NCI-H128 (cell line): ENCODE results near the gene YWHAG.
"Not testable (repeated sequence)": the region's sequence is repeated elsewhere in the genome, so short reads cannot be mapped to it uniquely, and the experiment has no call there.

Experiments
- DNase-seq: peaks from one replicate; lab custom pipeline; 2025; ENCODE audit not compliant: unreplicated experiment; lab: John Stamatoyannopoulos, UW

The YWHAG gene

GRCh38 chr7:76349313-76349885, 9.4 kb downstream of the YWHAG start:
- no peak for DNase-seq

GRCh38 chr7:76347710-76348109, 11.1 kb downstream of the YWHAG start:
- no peak for DNase-seq

DNA sequence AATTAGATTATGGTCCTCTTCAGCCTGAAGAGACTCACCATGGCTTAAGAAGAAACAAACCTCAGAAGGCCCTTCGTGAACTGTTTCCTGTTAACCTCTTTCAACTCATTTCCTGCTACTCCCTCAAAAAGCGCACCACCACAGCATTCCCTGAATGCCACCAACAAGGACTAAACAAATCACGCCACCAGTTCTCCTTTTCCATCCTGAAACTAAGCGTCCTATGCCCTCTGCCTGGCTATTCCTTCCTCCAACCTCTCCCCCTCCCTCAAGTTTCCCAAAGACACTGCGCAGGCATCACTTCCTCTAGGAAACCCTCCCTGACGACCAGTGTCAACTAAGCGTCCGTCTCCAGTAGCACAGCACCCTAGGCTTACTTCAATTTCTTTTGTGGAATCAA, 12.0 kb downstream of the YWHAG start:
- DNase-seq = no peak

DNA sequence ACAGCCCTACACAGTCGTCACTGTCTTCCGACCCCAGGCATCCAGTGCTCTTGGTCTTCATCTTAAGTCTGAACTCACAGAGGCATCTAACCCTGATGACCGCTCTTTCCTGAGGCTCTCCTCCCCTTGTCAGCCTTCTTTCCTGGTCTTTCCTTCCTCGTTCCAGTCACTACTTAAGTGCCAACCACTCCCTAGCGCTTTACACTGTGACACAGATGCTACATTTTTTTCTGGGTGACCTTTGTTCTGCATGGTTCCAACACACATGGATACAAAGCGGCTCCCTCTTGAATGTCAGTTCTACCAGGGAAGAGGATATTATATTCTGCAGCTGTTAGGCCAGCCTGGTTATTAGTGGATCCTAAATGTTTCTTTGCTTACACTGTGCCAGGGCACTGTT, 12.7 kb downstream of the YWHAG start:
- no peak for DNase-seq

GRCh38 chr7:76343931-76344321, 14.9 kb downstream of the YWHAG start:
- no peak for DNase-seq

DNA sequence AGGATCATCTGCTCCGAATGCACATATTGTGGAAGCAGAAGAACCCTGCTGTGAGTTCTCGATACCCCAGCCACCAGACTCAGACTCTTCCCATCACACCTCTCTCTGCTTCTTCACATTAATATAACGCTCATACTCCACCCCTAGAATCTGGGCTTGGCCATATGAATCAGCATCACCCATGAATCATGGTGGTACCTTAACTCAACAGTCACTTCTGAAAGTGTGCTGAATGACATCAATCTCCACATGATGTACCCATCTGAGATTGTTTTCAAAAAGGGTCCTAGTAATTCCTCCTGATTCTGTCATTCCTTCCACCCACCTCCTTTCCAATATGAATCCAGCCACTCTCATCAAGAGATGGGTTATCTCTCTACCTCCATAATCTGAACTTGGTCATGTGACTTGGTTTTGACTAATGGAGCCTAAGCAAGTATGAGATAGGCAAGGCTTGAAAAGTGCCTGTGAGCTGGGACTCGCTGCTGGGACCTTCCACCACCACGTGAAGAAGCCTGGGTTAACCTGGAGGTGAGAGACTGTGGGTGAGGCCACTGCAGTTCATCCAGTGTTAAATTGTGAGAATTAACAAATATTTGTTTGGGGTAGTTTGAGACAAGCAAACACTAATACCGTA, 15.4 kb downstream of the YWHAG start:
- no peak for DNase-seq

DNA sequence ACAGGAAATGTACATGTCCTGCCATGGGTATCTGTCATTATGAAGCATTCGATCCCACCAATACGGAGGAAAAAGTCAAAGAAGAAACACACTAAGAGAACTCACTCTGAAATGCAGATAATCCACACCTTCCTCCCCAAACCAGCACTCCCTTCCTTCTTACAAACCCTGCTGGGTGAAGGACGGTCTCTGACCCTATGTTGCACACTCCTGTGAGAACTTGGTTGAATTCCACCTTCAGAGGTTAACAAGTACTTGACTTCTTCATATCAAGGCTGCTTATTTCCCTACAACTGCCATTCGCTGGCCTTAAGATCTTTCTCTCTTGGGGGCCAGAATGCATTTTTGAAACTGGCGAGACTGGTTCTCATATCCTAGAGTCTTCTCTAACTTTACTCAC, 16.6 kb downstream of the YWHAG start:
- DNase-seq = no peak

DNA sequence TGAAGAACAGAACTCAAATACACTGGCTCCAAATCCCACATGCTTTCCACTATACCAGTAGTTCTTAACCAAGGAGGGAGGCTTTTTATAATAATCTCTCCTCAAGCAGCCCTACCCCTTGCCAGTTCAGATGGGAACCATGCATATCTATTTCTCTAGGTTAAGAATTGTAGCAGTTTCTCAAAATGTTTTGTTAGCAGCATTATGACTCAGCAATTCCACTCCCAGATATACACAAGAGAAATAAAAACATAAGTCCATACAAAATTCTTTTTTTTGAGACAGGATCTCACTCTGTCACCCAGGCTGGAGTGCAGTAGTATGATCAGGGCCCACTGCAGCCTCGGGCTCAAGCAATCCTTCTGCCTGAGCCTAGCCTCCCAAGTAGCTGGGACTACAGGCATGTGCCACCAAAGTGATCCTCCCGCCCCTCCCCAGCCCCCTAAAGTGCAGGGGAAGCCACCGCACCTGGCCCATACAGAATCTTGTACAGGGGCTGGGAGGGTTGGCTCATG, 18.1 kb downstream of the YWHAG start:
- DNase-seq = no peak

GRCh38 chr7:76338298-76339084, 20.3 kb downstream of the YWHAG start:
- DNase-seq = no peak

GRCh38 chr7:76337147-76337546, 21.6 kb downstream of the YWHAG start:
- DNase-seq = no peak

DNA sequence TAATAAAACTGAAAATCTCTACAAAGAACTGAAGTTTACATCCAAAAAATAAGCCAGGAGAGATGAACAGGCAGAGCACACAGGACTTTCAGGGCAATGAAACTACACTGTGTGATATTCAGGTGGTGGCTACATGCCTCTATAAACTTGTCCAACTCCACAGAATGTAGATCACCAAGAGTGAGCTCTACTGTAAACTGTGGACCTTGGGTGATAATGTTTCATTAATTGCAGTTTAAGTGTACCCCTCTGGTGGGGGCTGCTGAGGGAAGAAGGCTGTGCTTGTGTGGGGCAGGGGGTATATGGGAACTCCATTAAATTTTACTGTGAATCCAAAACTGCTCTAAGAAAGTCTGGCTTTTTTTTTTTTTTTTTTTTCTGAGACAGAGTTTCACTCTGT, 22.7 kb downstream of the YWHAG start:
- DNase-seq = no peak

GRCh38 chr7:76335417-76335816, 23.4 kb downstream of the YWHAG start:
- not testable (repeated sequence) for DNase-seq

GRCh38 chr7:76334320-76334967, 24.3 kb downstream of the YWHAG start:
- no peak for DNase-seq

DNA sequence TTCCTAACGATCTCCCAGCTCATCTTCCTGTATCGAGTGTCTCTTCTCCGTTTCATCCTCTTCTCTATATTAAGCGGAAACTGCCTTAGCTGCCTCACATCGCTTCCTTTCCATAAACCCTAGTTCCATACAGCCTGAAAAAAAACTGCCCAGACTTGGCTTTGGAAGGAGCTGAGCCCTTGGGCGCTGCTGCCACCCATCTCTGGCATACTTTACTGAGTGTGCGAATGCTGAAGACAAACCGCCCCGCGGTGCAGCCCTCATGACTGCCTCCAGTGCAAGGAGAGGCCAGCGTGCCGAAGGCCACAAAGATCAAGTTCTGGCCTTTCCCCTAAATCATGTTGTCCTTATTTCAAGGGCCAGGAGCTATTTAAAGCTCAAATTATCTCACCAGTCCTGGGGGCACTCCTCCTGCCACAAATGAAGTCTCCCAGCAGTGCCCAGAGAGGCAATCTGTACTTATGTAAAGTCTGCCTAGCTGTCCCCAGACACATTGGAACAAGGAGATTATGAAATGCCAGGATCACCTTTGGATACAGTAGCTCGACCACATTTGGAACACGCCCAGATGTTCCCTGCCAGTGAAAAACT, 25.2 kb downstream of the YWHAG start:
- DNase-seq = no peak

DNA sequence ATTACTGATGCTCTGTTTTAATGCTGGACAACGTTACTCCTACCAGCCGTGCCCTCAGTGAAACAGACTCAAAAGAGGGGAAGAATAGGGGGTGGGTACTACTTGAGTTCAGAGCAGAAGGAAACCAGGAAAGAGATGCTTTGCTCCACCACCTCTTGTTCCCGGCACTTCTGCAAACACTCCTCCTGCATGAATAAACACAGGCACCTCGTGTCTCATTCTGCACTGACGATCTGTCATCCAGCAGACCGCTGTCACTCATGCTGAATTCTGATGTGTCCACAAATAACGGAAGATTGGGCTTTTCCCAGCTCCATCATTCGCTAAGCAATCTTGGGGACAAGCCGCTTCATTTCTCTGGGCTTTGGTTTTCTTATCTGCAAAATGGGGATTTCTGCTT, 26.7 kb downstream of the YWHAG start:
- no peak for DNase-seq

GRCh38 chr7:76330673-76331072, 28.1 kb downstream of the YWHAG start:
- no peak for DNase-seq

- DNase-seq = no peak
Observed at GRCh38 chr7:76330261-76330660, 28.5 kb downstream of the YWHAG start.

DNA sequence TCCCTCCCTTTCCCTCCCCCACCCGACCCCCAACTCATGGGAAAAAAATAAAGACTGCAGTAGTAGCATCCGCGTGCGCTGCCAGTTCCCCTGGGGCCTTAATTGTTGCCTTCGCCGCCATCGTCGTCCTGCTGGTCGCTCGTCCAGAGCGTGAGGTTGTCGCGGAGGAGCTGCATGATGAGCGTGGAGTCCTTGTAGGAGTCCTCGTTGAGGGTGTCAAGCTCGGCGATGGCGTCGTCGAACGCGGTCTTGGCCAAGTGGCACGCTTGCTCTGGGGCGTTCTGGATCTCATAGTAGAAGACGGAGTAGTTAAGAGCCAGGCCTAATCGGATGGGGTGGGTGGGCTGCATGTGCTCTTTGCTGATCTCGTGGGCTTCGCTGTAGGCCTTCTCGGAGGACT, 29.3 kb downstream of the YWHAG start:
- no peak for DNase-seq

- DNase-seq = no peak
Observed at GRCh38 chr7:76328389-76328788, 30.4 kb downstream of the YWHAG start.

GRCh38 chr7:76327610-76328009, 31.2 kb downstream of the YWHAG start:
- DNase-seq = no peak

DNA sequence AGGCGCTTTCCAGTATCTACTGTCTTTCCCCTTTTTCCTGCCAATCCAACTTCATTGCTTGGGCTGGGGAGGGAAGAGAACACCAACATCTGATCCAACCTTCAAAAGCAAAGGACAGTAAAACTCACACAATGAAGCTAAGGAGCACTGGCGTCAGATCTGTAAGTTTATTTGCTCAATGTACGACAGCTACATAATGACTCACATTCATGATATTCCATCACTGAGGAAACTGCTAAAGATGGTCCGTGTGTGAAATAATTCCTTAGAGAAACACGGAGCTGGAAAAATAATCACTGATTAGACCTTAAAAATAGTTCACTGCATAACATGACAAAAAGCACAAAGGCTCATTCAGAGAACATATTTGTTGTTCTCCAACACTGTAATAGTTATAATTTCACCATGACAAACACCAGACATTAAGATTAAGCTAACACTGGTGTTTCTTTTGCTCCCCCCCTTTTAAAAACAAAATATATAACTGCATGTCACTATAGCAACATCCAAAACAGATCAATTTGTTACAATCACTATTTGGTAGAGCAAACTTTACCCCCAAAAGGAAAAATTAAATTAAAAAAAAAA, 32.1 kb downstream of the YWHAG start:
- DNase-seq = no peak
